HG03521 (cell line): ENCODE results near the gene ITGB2.

Experiments
- ATAC-seq: cut with Tn5 transposase; IDR thresholded peaks from one replicate; pipeline ENCODE4 v1.9.1; 2021; ENCODE audit warnings: mild to moderate bottlenecking, moderate library complexity; ENCODE audit not compliant: unreplicated experiment

Gene ITGB2

GRCh38 chr21:44955798-44956175 lies 35.1 kb upstream of the ITGB2 start:
- ATAC-seq: no peak

GRCh38 chr21:44955141-44955797 lies 34.6 kb upstream of the ITGB2 start:
- ATAC-seq: no peak

- ATAC-seq: no peak
These were observed 33.6 kb upstream of the ITGB2 start for GRCh38 chr21:44954281-44954771.

GRCh38 chr21:44953628-44954021 lies 32.9 kb upstream of the ITGB2 start:
- ATAC-seq: no peak

- ATAC-seq: no peak
These were observed 32.4 kb upstream of the ITGB2 start for GRCh38 chr21:44952929-44953627.

GRCh38 chr21:44952116-44952928 lies 31.6 kb upstream of the ITGB2 start:
- no peak for ATAC-seq

GRCh38 chr21:44951186-44951915 lies 30.7 kb upstream of the ITGB2 start:
- no peak for ATAC-seq

GRCh38 chr21:44950351-44950750 lies 29.7 kb upstream of the ITGB2 start:
- no peak for ATAC-seq

GRCh38 chr21:44949779-44950198 lies 29.1 kb upstream of the ITGB2 start:
- no peak for ATAC-seq

GRCh38 chr21:44949161-44949778 lies 28.6 kb upstream of the ITGB2 start:
- ATAC-seq: no peak

- no peak for ATAC-seq
These were observed 27.9 kb upstream of the ITGB2 start for GRCh38 chr21:44948426-44949120.

- no peak for ATAC-seq
These were observed 27.2 kb upstream of the ITGB2 start for GRCh38 chr21:44947930-44948331.

- ATAC-seq: no peak
These were observed 26.6 kb upstream of the ITGB2 start for GRCh38 chr21:44947111-44947929.

- no peak for ATAC-seq
These were observed 25.7 kb upstream of the ITGB2 start for GRCh38 chr21:44946254-44947041.

GRCh38 chr21:44944596-44944995 lies 23.9 kb upstream of the ITGB2 start:
- ATAC-seq: no peak

- ATAC-seq: no peak
These were observed 23.2 kb upstream of the ITGB2 start for GRCh38 chr21:44943686-44944550.

- no peak for ATAC-seq
These were observed 22.4 kb upstream of the ITGB2 start for GRCh38 chr21:44943005-44943685.
